HG03442 (cell line): ENCODE data around the gene MYMX.

Experiments used
- ATAC-seq: cut with Tn5 transposase; IDR thresholded peaks from one replicate; pipeline ENCODE4 v1.9.1; 2021; ENCODE audit warnings: mild to moderate bottlenecking, moderate library complexity; ENCODE audit not compliant: unreplicated experiment

MYMX gene

DNA sequence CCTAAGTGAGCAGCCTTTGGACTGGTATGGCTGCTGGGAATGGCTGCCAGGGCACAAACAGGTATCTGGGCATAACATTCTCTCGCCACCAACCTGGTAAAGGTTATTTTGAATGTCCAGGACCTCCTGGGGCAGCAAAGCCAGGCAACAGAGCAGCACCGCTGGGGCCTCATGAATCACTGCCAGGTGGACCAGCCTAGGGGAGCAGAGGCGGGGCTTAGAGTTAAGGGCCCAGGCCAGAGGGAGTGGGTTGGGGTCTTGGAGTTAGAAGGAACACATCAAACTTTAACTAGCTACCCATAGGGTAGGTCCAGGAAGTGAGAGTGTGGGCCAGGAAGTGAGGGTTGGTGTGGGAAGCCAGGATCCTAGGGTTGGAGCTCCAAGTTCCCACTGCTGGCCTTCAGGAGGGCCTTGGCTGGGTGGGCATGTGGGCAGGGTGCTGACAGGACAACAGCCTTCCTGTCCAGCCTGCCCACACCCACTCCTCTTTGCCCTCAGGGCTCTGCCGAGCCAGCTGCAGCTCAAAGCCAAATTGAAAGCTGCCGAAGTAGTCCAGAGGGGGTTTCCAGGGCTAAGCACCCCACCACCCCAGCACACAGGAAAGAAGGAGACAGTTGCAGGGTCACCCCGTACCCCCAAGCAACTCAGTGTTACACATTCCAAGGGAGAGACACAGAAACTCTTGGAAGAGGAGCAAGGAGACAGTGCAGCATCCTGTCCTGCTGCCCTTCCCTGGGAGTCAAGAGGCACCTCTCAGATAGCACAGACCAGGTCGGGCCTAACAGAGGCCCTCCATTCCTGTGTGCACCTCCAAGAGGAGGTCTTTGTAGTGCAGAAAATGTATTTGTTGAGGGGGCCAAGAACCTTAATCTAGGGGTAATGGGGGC, 46.0 kb downstream of the MYMX start:
- ATAC-seq = no peak

DNA sequence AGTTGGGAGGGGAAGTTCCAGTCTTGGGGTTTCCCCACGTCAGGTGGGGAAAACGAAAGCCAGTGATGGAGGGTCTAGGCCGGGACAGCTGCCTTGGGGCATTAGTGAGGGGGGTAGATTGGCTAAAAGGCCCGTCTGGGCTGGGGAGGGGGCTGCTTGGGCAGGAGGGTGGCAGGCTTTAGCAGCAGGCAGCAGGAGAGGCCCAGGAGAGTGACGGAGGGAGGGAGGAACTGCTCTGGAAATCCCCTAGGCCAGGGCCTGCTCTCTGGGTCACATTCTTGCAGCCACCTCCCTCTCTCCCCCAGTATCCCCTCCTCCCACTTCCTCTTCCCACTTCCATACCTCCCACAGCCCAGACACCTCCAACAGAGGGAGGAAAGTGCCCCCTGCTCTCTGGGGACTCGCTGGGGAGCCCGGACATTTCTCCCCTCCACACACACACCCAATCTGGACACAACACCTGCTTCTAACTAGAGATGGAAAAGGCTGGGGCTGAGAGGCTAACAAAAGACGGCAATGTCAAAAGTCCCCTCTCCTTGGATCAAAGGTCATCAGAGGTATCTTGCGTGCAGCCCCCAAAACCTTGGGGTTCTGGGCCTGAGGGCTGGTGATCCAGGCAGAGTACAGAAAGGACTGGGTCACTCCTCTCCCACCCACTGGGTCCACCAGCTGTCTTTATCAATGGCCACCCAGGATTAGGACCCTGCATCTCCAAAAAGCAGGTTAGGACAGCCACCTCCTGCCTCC, 46.8 kb downstream of the MYMX start:
- ATAC-seq = no peak

DNA sequence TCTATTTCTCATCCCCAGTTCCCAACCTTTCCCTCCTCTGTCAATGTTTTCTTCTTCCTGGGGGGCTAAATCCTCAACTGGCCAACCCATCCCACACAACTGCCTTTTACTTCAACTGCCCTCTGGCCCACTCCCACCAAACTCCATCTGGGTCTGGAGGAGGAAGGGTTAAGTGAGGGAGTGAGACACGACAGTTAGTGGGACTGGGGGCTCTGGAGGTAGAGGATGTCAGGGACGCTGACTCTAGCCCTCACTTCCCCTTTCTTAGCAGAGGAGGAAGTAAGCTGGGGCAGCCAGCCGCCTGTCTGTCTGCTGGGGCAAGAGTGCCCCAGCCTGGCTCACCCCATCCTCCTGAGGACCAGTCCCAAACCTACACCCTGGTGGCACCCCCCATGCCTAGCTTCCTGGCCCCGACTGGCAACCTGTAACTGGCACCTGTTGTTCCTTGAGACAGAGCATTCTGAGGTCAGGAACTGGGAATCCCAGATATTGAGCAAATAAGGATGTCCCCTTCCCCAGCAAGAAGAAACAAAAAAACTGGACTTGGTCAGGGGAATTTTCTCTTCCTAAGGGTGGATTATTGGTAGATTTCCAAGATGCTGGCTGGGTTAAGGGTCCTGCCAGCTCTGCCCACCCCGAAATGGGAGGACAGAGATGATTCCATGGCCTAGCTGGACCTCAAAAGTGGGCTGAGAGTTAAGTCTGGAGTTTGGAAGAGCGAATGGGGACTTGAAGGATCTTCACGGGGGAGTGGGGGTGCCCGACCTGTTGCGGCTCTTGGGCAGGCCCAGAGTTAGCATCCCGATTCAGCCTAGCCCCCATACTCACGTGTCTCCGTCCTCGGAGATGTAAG, 47.7 kb downstream of the MYMX start:
- ATAC-seq = no peak

DNA sequence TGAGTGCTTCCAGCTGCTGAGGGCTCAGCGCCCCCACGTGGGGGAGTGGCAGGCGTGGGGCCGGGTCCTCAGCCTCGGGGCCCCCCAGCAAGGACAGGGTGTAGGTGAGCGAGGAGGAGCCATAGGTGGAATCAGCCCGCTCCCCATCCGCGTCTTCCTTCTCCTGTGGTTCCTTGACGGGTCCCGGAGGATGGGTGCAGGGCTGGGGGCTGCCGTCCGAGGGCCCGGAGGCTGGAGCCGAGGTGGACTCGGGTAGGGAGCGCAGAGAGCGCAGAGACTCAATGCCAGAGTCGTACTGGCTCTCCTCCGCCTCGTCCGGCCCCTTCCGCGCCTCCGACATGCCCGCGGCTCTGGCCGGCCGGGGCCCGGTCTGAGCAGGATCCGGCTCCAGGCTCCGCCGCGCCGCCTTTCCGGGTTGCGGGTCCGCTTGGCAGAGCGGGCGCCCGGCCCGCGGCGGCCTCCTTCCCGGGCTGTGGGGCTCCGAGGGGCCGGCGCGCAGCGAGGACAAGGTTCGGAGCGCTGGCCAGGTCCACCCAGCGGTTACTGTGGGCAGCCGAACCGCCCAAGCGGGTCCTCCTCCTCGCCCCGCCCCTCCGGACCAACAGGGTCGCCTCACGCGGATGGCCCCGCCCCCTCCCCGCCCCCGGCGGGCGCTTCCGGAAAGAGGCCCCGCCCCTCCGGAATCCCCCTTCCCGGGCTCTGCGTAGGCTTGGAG, 48.4 kb downstream of the MYMX start, which contains the start of gene NFKBIE:
NFKBIE (minus strand) TSS at position 545 of the 715 bp plus-strand sequence; CDS start at position 340, 205 bp downstream.
- peak; percentile 37 for ATAC-seq

DNA sequence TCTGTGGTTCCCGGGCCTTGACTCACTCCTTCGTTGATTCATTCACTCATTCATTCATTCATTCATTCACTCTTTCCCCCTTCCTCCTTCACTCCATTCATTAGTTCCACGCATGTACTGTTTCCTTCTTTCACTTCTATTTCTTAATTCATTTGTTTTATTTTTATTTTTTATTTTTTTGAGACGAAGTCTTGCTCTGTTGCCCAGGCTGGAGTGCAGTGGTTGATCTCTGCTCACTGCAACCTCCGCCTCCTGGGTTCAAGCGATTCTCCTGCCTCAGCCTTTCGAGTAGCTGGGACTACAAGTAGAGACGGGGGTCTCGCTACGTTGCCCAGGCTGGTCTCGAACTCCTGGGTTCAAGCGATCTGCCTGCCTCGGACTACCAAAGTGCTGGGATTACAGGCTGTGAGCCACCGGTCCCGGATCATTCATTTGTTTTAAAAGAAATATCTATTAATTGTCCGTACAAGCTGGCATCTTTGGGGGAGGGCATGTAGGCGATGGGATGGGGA, 49.1 kb downstream of the MYMX start:
- no peak for ATAC-seq

DNA sequence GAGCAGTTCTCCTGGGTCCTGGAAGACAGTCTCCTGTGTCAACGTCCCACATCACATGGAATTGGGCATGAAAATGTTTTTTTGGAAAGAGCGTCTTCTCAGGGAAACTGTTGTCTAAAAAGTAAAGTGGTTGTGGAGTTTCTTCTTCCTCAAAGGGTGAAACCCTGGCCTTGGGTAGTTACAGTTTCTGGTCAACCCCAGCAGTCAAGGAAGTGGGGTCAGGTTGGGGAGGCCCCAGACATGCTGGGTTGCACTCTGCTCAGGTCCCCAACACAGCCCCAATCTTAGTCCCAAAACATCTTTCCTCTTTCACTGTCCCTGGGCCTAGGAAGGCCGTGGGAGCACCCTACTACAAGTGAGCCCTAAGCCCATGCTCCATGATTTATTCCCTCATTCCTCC, 49.6 kb downstream of the MYMX start:
- ATAC-seq = no peak

DNA sequence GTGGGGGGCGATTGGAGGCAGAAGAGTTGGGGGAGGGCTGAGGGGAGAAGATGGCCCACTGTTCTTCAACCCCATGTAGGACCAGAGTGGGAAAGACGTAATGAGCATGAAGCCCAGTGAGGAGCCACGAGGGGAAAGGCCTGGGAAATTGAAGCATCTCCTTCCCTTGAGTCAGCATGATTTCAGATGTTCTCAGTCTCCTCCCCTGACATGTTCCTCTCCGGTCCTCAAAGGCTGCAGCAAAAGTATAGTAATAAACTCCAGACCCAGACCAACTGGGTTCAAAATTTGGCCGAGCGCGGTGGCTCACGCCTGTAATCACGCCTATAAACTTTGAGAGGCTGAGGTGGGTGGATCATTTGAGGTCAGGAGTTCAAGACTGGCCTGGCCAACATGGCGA, 50.5 kb downstream of the MYMX start:
- ATAC-seq = no peak
